ENCODE results near the gene AKIP1.
"Not testable (repeated sequence)": the region's sequence is repeated elsewhere in the genome, so short reads cannot be mapped to it uniquely, and the experiment has no call there.

AKIP1 gene

GRCh38 chr11:8911029-8911823 lies at the start of gene AKIP1:
AKIP1 (plus strand) TSS chr11:8911189; CDS start chr11:8911450, 261 bp downstream.
- intact Hi-C loops (cut with DNase I) = loop anchor here (2.0 to 10.0 kb wide), 5 partner anchors 40 to 226 kb away; partner anchors contain the start of genes RPL27A, TMEM9B and TRIM66

GRCh38 chr11:8863838-8864237 lies 47.2 kb upstream of the AKIP1 start:
- intact Hi-C loops (cut with DNase I) = no loop called here
- DNase-seq = no peak

More at GRCh38 chr11:8911029-8911823, at the start of gene AKIP1:
- DNase-seq = peak; percentile 91 to 99 (median 95)

- no peak for DNase-seq
- intact Hi-C loops (cut with DNase I) = no loop called here
These were observed 45.7 kb upstream of the AKIP1 start for GRCh38 chr11:8865304-8865703.

- intact Hi-C loops (cut with DNase I) = no loop called here
These were observed 44.0 kb upstream of the AKIP1 start for GRCh38 chr11:8867035-8867434.

GRCh38 chr11:8867931-8868631 lies 42.9 kb upstream of the AKIP1 start:
- intact Hi-C loops (cut with DNase I) = no loop called here
- DNase-seq = no peak

More at GRCh38 chr11:8867035-8867434, 44.0 kb upstream of the AKIP1 start:
- DNase-seq = no peak

- DNase-seq = peak; percentile 19 to 92 (median 58)
- intact Hi-C loops (cut with DNase I) = loop anchor here (2.0 kb wide), 1 partner anchor 40 kb away; the partner anchor contains the start of gene AKIP1
These were observed 40.4 kb upstream of the AKIP1 start for GRCh38 chr11:8870411-8871170.

GRCh38 chr11:8871171-8871775 lies 39.7 kb upstream of the AKIP1 start:
- intact Hi-C loops (cut with DNase I) = loop anchor here (2.0 kb wide), 1 partner anchor 40 kb away; the partner anchor contains the start of gene AKIP1
- peak; percentile 26 to 91 (median 54) for DNase-seq

- DNase-seq = peak in 1 of 10 donors; percentile 51
- intact Hi-C loops (cut with DNase I) = loop anchor here (2.0 kb wide), 1 partner anchor 39 kb away; the partner anchor contains the start of gene AKIP1
These were observed 39.0 kb upstream of the AKIP1 start for GRCh38 chr11:8871962-8872361.

- intact Hi-C loops (cut with DNase I) = no loop called here
- no peak for DNase-seq
These were observed 37.1 kb upstream of the AKIP1 start for GRCh38 chr11:8873741-8874405.

GRCh38 chr11:8878771-8879170 lies 32.2 kb upstream of the AKIP1 start:
- no peak for DNase-seq
- intact Hi-C loops (cut with DNase I) = no loop called here

- intact Hi-C loops (cut with DNase I); DNase-seq: not testable (repeated sequence)
These were observed 29.4 kb upstream of the AKIP1 start for GRCh38 chr11:8881585-8881984.

- intact Hi-C loops (cut with DNase I) = no loop called here
- DNase-seq = no peak
These were observed 24.7 kb upstream of the AKIP1 start for GRCh38 chr11:8886322-8886721.

GRCh38 chr11:8891185-8891584 lies 19.8 kb upstream of the AKIP1 start:
- not testable (repeated sequence) for DNase-seq

GRCh38 chr11:8899119-8899753 lies 11.8 kb upstream of the AKIP1 start:
- intact Hi-C loops (cut with DNase I) = no loop called here
- DNase-seq = no peak

More at GRCh38 chr11:8891185-8891584, 19.8 kb upstream of the AKIP1 start:
- intact Hi-C loops (cut with DNase I) = not testable (repeated sequence)

- no peak for DNase-seq
- intact Hi-C loops (cut with DNase I) = no loop called here
These were observed 5.3 kb upstream of the AKIP1 start for GRCh38 chr11:8905528-8906165.

GRCh38 chr11:8907116-8907515 lies 3.9 kb upstream of the AKIP1 start:
- intact Hi-C loops (cut with DNase I) = no loop called here
- DNase-seq = no peak

- no peak for DNase-seq
These were observed 2.9 kb upstream of the AKIP1 start for GRCh38 chr11:8908099-8908498.

GRCh38 chr11:8910649-8911026 lies 351 bp upstream of the AKIP1 start:
- DNase-seq = no peak
- intact Hi-C loops (cut with DNase I) = loop anchor here (2.0 to 10.0 kb wide), 5 partner anchors 40 to 227 kb away; partner anchors contain the start of genes RPL27A, TMEM9B and TRIM66

More at GRCh38 chr11:8908099-8908498, 2.9 kb upstream of the AKIP1 start:
- intact Hi-C loops (cut with DNase I) = no loop called here

All from posterior cingulate gyrus (tissue), 11 donors.